Measurements from ENCODE around the gene CDRT4. TPM values are rescaled to one million over a fixed set of nuclear protein-coding genes. Genes with fewer than 3 reads are reported as not detected.

The CDRT4 gene
- total and polyA plus RNA-seq, 2 donors (not counting 3 experiments of a cell fraction or from before 2014, with no cell fraction given): 11.5 to 13.6 TPM

- FAIRE-seq (peak; percentile 33), DNase-seq (ENCODE audit: low read depth, low spot score) (peak; percentile 41)
- H3K36me3 ChIP-seq (ENCODE audit: control insufficient read depth in 2 of 2, extremely low read depth in 1 of 2, insufficient read depth in 2 of 2, low read length in 2 of 2): no peaks in the 10 kb centered on the region
- H3K27ac ChIP-seq (ENCODE audit: insufficient read depth, low read depth, low read length): no peak overlapping the region
- H4K20me1 ChIP-seq (replicated peaks; ENCODE audit: control insufficient read depth, extremely low read depth, insufficient read depth, low read length): no peaks in the 10 kb centered on the region
- no peaks in the 10 kb centered on the region for H3K27me3 ChIP-seq (ENCODE audit: control insufficient read depth in 2 of 2, insufficient read depth in 2 of 2, low read length in 2 of 2)
- no peak overlapping the region for H3K9ac ChIP-seq (replicated peaks; ENCODE audit: extremely low read depth, insufficient read depth, low read length)
- no peak overlapping the region for H3K4me3 ChIP-seq (replicated peaks in 1 of 3; ENCODE audit: insufficient read depth in 1 of 3, low read depth in 1 of 3, low read length in 3 of 3)
- peaks cover 7% of the 10 kb centered on the region for H3K4me1 ChIP-seq (ENCODE audit: control insufficient read depth, extremely low read depth, insufficient read depth, low read length)
- H3K9me1 ChIP-seq (replicated peaks; ENCODE audit: control insufficient read depth, extremely low read depth, insufficient read depth, low read length): no peaks in the 10 kb centered on the region
- no peak overlapping the region for H2AFZ ChIP-seq (ENCODE audit: low read depth, low read length)
- BruUV-seq (replicated peaks): no TSS peak
- no peaks in the 10 kb centered on the region for H3K79me2 ChIP-seq (ENCODE audit: control insufficient read depth, insufficient read depth, low read length)
- dilution Hi-C loops (cut with MboI; ENCODE audit: extremely low pct_ligation_motif_present, low sequenced_read_pairs): no loop called here
- POLR2A ChIA-PET: no interaction called here
- H3K9me3 ChIP-seq (replicated peaks; ENCODE audit: control insufficient read depth, insufficient read depth, low read length): no peaks in the 10 kb centered on the region
- H3K4me2 ChIP-seq (ENCODE audit: insufficient read depth, low read length): no peak overlapping the region
- TF ChIP-seq EZH2 (IDR thresholded peaks at IDR 0.05; ENCODE audit: borderline replicate concordance, low read depth, low read length, severe bottlenecking) (no peak), FOS (IDR thresholded peaks at IDR 0.05; ENCODE audit: borderline replicate concordance, insufficient read depth, low read length) (peak; percentile 30)
- CTCF ChIA-PET: no interaction called here
- intact Hi-C loops (cut with micrococcal nuclease): no loop called here
These were observed 61.3 kb downstream of the CDRT4 start for GRCh38 chr17:15406081-15406480.

DNA sequence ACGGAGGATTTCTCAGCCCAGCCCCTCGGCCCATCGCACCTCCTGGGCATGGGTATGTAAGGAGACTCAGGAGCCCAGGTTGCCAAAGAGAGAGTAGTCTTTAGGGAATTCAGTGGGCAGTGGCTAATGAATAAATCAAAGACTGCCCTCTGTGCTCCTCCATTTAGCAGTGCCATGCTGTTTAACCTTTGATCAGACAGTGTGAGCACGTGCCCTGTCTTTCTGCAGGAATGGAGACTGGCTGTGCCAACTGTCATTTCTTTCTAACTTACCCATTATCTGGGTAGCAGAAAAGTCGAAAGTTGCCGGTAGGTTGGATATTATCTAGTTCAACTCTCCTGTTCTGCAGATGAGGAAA, 62.4 kb downstream of the CDRT4 start:
- TF ChIP-seq GATA2 (IDR thresholded peaks at IDR 0.05; ENCODE audit: insufficient read depth, insufficient read length, low read depth, low read length) (no peak), JUN (IDR thresholded peaks at IDR 0.05; ENCODE audit: borderline replicate concordance, insufficient read depth, insufficient read length, low read depth) (no peak)
- DNase-seq (ENCODE audit: low read depth, low spot score) (no peak), FAIRE-seq (no peak)
- no peak overlapping the region for H2AFZ ChIP-seq (ENCODE audit: low read depth, low read length)
- CTCF ChIA-PET: no interaction called here
- dilution Hi-C loops (cut with MboI; ENCODE audit: extremely low pct_ligation_motif_present, low sequenced_read_pairs) (no loop called here), intact Hi-C loops (cut with micrococcal nuclease) (no loop called here)
- no TSS peak for BruUV-seq (replicated peaks)
- no peak overlapping the region for H3K4me3 ChIP-seq (replicated peaks in 1 of 3; ENCODE audit: insufficient read depth in 1 of 3, low read depth in 1 of 3, low read length in 3 of 3)
- POLR2A ChIA-PET: no interaction called here
- peaks cover 7% of the 10 kb centered on the region for H3K4me1 ChIP-seq (ENCODE audit: control insufficient read depth, extremely low read depth, insufficient read depth, low read length)
- H3K27me3 ChIP-seq (ENCODE audit: control insufficient read depth in 2 of 2, insufficient read depth in 2 of 2, low read length in 2 of 2): no peaks in the 10 kb centered on the region
- H3K36me3 ChIP-seq (ENCODE audit: control insufficient read depth in 2 of 2, extremely low read depth in 1 of 2, insufficient read depth in 2 of 2, low read length in 2 of 2): no peaks in the 10 kb centered on the region
- no peaks in the 10 kb centered on the region for H4K20me1 ChIP-seq (replicated peaks; ENCODE audit: control insufficient read depth, extremely low read depth, insufficient read depth, low read length)
- no peaks in the 10 kb centered on the region for H3K9me1 ChIP-seq (replicated peaks; ENCODE audit: control insufficient read depth, extremely low read depth, insufficient read depth, low read length)
- no peak overlapping the region for H3K27ac ChIP-seq (ENCODE audit: insufficient read depth, low read depth, low read length)
- H3K79me2 ChIP-seq (ENCODE audit: control insufficient read depth, insufficient read depth, low read length): no peaks in the 10 kb centered on the region
- H3K9ac ChIP-seq (replicated peaks; ENCODE audit: extremely low read depth, insufficient read depth, low read length): no peak overlapping the region
- no peak overlapping the region for H3K4me2 ChIP-seq (ENCODE audit: insufficient read depth, low read length)
- H3K9me3 ChIP-seq (replicated peaks; ENCODE audit: control insufficient read depth, insufficient read depth, low read length): no peaks in the 10 kb centered on the region

Data from endothelial cell of umbilical vein (primary cell).